GM08714 (cell line): ENCODE data around the gene ATXN1.

Experiments
- H3K4me3 ChIP-seq: fragments of 200-500 bp; sonication (Bioruptor generic); 2 replicates; pipeline ENCODE4 v1.5.1; 2014; ENCODE audit warnings: mild to moderate bottlenecking, low read length, inconsistent platforms
- ZNF274 ChIP-seq: IDR thresholded peaks from 2 replicates; pipeline ENCODE4 v1.6.1; 2012; ENCODE audit warnings: mild to moderate bottlenecking, low read depth, low read length

The ATXN1 gene

GRCh38 chr6:16596616-16597331, 164.5 kb downstream of the ATXN1 start:
- no peak for TF ChIP-seq ZNF274

GRCh38 chr6:16595514-16596120, 165.6 kb downstream of the ATXN1 start:
- no peak for TF ChIP-seq ZNF274
- no peak overlapping the region for H3K4me3 ChIP-seq

More at GRCh38 chr6:16596616-16597331, 164.5 kb downstream of the ATXN1 start:
- no peak overlapping the region for H3K4me3 ChIP-seq

GRCh38 chr6:16594849-16595248, 166.4 kb downstream of the ATXN1 start:
- TF ChIP-seq ZNF274: no peak
- H3K4me3 ChIP-seq: no peak overlapping the region

DNA sequence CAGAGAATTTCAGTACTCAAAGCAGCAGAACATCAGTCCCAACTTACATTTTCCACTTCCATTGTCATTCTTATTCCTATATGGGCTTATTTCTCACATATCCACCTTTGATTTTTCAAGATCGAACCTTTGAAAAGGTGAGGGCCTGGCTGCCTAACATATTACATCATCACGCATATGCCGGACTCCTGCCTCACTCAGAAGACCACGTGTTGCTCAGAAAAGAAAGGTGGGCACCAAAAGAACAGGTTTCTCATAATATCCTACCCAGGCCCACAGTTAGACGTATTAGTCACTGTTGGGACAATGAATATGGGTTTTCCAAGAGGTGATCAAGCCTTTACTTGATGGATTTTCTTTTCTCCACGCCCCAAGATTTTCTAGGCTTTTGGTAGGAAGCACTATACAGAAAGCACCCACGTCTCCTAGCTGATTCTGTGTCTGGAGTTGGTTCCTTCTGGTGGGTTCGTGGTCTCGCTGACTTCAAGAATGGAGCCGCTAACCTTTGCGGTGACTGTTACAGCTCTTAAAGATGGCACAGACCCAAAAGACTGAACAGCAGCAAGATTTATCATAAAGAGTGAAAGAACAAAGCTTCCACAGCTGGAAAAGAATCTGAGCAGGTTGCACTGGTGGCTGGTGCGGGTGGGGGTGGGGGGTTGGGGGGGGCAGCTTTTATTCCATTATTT, 168.9 kb downstream of the ATXN1 start:
- no peak for TF ChIP-seq ZNF274
- H3K4me3 ChIP-seq: peak overlapping the region; percentile 30; the same call in 1 of the 2 replicates

- peak overlapping the region; percentile 30; the same call in 1 of the 2 replicates for H3K4me3 ChIP-seq
- TF ChIP-seq ZNF274: no peak
Measured at GRCh38 chr6:16591396-16592222, 169.7 kb downstream of the ATXN1 start.

- no peak for TF ChIP-seq ZNF274
- no peak overlapping the region; the same call in 1 of the 2 replicates for H3K4me3 ChIP-seq
Measured at GRCh38 chr6:16585805-16586204, 175.5 kb downstream of the ATXN1 start.

- TF ChIP-seq ZNF274: no peak
- H3K4me3 ChIP-seq: no peak overlapping the region
Measured at GRCh38 chr6:16583144-16583762, 178.0 kb downstream of the ATXN1 start.

- TF ChIP-seq ZNF274: no peak
- H3K4me3 ChIP-seq: no peak overlapping the region
Measured at GRCh38 chr6:16582446-16583143, 178.7 kb downstream of the ATXN1 start.

DNA sequence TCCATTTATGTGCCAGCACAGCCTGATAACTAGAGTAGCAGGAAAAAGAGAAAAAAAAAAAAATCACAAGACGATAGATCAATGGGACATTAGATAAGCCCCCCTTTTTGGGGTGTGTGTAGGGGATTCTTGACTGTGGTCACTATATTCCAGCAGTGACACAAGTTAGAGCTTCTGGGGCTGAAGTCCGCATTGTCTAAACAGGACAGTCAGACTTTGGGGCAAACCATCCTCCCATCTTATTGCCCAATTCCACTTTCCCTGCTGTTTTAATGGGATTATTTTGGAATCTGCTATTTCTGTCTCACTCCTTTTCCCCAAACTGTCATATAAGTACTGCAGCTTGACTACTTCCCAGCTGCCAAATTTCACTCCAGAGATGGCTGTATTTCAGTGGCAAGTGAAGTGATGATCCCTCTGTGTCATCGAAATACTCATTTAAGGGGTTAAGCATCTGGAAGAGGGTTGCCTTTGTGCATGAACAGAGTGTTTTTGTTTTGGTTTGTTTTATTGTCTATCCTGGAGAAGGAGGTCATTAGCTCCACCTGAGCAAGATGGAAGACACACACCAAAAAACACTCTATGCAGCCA, 182.5 kb downstream of the ATXN1 start:
- no peak overlapping the region for H3K4me3 ChIP-seq
- no peak for TF ChIP-seq ZNF274

DNA sequence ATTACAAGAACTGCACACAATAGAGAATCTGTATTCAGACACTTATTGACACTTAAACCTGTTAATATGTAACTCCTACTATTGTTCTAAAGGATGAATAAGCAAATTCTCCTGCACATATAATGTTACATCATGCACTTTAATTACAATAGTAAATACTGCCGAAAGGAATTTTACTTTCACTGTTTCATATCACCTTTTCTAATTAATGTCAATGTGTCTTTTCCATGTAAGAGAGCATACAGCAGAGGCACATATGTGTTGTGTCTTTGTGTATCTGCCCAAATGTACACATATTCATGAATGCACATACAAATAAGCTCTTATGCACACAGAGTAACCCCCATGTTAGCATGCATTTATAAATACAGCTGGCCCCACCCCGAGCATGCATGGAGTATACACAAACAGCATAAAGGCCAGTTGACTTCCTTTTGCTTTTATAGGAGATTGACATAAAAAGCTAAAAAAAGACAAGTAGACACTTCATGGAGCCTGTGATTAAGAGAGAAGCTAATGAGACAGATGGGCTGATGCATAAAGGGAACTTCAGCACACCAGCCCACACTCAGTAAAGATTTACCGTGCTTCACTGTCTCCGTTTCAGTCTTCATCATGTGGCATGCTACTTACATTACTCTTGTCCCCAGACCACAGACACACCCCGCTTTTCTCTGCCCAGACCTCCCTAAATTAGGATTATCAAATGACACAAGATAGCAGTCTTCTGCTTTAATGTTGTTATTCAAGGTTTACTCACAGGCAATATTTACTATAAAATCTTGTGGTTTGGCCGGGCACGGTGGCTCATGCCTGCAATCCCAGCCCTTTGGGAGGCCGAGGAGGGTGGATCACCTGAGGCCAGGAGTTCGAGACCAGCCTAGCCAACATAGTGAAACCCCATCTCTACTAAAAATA, 184.6 kb downstream of the ATXN1 start:
- H3K4me3 ChIP-seq: no peak overlapping the region
- no peak for TF ChIP-seq ZNF274

- TF ChIP-seq ZNF274: no peak
- H3K4me3 ChIP-seq: no peak overlapping the region
Measured at GRCh38 chr6:16575655-16576054, 185.6 kb downstream of the ATXN1 start.

DNA sequence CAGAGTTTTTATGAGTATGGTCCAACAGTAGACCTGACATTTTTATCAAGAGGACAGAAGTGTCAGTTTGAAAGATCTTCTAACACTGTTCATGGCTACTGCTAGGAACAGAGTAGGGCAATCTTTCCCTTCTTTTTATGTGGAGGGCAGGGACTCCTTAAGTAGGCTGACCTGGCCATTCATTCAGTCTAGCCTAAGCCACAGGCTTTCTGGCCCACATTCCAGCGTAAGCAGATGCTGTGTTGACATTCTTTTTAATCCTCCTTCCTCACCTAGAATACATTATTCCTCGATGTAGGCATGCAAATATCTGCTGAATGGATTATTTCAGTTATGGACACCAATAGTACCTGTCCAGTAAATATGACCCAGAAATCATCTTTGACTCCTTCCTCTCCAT, 188.3 kb downstream of the ATXN1 start:
- no peak overlapping the region for H3K4me3 ChIP-seq
- no peak for TF ChIP-seq ZNF274
